GM18507 (cell line): Measurements from ENCODE around the gene USP2.

Source experiments
- DNase-seq: peaks from one replicate; pipeline ENCODE4 v3.0.0; 2011; ENCODE audit warnings: low read depth; ENCODE audit not compliant: insufficient read length; ENCODE audit errors: extremely low spot score
- FAIRE-seq: peaks from 2 replicates; lab custom pipeline; 2011; peaks lifted over from hg19 to GRCh38; lab: Jason Lieb, UNC

USP2 gene

GRCh38 chr11:119316729-119317591, 64.5 kb downstream of the USP2 start, which contains the start of gene MCAM:
TSS of gene MCAM (minus strand) at chr11:119317130. CDS start at chr11:119317101, 29 bp downstream.
- no peak for DNase-seq
- no peak for FAIRE-seq

- no peak for DNase-seq
- no peak for FAIRE-seq
These were observed 65.3 kb downstream of the USP2 start for GRCh38 chr11:119316016-119316728.

GRCh38 chr11:119315131-119316015, 66.1 kb downstream of the USP2 start:
- DNase-seq (no peak), FAIRE-seq (peak; percentile 9)

- FAIRE-seq (no peak), DNase-seq (no peak)
These were observed 66.8 kb downstream of the USP2 start for GRCh38 chr11:119314726-119315125.

GRCh38 chr11:119310682-119311052, 70.8 kb downstream of the USP2 start:
- FAIRE-seq (no peak), DNase-seq (no peak)

GRCh38 chr11:119309953-119310681, 71.4 kb downstream of the USP2 start:
- DNase-seq, result no peak
- FAIRE-seq, result no peak

- DNase-seq (no peak), FAIRE-seq (no peak)
These were observed 72.1 kb downstream of the USP2 start for GRCh38 chr11:119309411-119309810.

- DNase-seq, result no peak
- FAIRE-seq, result no peak
These were observed 73.5 kb downstream of the USP2 start for GRCh38 chr11:119307974-119308373.

GRCh38 chr11:119307219-119307618, 74.3 kb downstream of the USP2 start:
- DNase-seq, result no peak
- FAIRE-seq, result no peak

GRCh38 chr11:119306373-119306890, 75.1 kb downstream of the USP2 start:
- DNase-seq (no peak), FAIRE-seq (no peak)

GRCh38 chr11:119305556-119306372, 75.7 kb downstream of the USP2 start:
- FAIRE-seq (no peak), DNase-seq (no peak)
